Activated CD4-positive, alpha-beta T cell treated with anti-CD3 and anti-CD28 coated beads, Interleukin-2, amount 50 U/mL, for 1 hour (primary cell): ENCODE measurements around the gene SEMA4D.
"Not testable (repeated sequence)": the region's sequence is repeated elsewhere in the genome, so short reads cannot be mapped to it uniquely, and the experiment has no call there.

Experiments used
- DNase-seq: peaks from one replicate; pipeline ENCODE4 v3.0.0-alpha.2; 2020

SEMA4D gene

DNA sequence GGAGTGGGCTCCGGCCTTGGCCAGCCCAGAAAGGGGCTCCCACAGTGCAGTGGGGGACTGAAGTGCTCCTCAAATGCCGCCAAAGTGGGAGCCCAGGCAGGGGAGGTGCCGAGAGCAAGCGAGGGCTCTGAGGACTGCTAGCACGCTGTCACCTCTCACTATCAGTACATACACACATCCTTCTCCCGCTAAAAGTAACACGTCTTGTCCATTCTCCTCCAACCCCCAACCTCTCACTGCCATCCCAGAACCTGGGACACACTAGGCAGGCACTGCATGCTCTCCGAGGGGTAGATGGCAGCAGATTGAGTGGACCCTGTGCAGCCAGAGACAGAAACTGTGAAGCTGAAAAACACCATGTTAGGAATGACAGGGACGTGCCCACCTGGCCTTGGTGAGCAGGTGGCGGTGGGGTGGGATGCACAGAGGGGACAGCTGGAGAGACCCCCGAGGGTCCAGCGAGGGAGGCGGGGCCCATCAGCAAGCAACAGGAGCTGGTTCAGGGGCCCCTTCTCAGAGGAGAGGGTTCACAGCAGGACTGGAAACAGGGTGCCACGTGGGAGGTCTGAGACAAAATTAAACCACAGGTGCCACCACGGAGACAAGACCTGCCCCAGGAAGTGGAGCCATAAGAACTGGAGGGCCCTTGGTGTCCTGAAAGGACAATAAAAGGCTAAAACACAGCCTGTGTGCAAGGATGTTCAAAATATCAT lies 16.9 kb downstream of the SEMA4D start:
- no peak for DNase-seq

- DNase-seq, result not testable (repeated sequence)
Measured at GRCh38 chr9:89480372-89480771, 17.5 kb downstream of the SEMA4D start.

DNA sequence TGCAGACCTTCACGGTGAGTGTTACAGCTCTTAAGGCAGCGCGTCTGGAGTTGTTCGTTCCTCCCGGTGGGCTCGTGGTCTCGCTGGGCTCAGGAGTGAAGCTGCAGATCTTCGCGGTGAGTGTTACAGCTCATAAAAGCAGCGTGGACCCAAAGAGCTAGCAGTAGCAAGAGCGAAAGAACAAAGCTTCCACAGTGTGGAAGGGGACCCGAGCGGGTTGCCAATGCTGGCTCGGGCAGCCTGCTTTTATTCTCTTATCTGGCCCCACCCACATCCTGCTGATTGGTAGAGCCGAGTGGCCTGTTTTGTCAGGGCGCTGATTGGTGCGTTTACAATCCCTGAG lies 18.3 kb downstream of the SEMA4D start:
- not testable (repeated sequence) for DNase-seq

DNA sequence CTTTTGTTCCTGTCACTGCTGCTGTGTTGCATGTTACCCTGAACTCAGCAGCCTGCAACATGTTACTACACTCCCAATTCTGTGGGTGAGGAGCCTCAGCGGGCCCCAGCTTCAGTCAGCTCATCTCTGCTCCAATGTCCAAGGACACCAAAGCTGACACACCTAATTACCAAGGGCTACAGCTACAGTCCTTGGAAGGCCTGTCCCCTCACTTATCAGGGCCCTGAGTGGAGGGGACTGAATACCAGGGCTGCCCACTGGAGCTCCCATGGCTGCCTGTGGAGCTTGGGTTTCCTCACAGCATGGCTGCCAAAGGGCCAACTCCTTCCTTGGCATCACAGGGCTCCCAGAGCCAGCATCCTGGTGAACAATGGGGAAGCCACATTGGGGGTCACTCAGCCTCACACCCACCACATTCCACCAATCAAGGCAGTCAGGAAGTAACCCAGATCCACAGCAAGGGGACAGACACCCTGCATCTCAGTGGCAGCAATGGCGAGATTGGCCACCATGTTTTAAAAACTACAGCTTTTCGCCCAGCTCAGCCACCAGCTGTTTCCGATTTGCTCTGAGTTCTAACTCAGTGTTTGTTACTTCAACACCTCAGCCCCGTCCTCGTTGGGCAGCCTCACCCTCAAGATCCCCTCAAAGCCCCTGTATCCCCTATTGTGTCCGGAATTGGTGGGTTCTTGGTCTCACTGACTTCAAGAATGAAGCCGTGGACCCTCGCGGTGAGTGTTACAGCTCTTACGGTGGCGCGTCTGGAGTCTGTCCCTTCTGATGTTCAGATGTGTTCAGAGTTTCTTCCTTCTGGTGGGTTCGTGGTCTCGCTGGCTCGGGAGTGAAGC lies 18.9 kb downstream of the SEMA4D start:
- no peak for DNase-seq

DNA sequence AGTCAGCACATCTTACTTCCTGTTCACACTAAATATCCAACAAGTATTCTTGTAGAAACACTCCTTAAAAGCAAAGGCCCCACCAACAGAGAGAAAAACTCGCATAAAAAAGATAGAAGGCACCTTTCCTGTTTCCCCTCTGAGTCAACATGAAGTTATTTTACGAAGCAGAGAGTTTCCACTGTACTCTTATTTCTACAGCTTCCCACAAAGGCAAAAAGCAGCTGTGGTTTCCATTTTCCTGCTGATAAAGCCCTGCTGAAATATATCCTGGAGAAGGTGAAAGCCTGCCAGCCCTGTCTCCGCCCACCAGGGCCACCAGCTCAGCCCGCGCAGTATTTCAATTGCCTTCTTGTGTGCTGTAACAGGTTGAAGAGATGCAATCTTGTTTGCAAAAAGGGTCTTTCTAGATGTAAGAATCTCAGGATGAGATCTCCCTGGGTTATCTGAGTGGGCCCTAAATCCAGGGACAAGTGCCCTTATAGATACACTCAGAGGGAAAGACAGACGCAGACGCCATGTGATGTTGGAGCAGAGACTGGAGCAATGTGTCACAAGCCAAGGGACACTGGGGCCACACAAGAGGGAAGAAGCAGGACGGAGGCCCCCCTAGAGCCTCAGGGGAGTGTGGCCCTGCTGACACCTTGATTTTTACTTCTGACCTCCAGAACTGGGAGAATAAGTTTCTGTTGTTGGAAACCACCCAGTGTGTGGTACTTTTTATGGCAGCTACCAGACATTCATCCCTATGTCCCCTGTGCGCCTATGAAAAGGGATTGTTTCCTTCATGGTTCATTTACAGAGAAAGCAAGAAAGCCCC lies 19.9 kb downstream of the SEMA4D start:
- peak; percentile 63 for DNase-seq

GRCh38 chr9:89477384-89477783 lies 20.5 kb downstream of the SEMA4D start:
- no peak for DNase-seq

DNA sequence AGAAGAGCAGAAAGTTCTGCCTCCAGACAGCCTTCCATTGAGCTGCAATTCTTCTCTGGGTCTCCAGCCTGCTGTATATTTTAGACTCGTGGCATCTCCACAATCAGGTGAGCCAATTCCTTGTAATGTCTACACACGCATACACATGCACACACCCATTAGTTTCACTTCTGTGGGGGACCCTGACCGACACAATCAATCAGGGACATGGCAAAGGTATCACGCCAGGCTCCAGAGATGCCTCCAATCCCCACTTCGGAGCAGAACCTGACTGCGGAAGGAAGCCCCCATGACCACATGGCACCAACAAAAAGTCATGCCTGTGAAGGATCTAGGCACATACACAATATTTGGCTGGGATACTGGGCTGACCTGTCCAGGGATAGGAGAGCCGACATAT lies 21.4 kb downstream of the SEMA4D start:
- no peak for DNase-seq

DNA sequence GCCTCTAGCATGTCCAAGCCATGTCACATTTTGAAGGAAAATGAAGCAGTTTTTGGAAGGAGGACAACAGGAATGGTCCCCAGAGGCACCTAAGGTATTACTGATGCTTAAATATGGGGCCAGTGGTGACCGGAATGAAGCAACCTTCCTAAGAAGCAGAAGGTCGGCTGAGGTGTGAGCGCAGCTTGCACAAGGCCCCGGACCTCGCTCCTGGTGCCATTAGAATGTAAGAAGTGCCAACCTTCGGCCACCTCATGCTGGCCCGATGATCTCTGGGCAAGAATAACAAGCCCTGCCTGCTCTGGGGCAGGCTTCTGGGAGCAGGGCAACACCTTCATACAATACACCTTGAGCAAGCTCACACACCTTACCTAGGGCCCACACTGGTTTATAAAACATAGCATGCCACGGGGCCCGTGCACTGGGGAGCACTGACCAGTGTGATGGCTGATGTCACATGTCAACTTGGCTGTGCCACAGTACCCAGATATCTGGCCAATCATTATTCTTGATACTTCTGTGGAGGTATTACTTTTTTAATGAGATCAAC lies 21.9 kb downstream of the SEMA4D start:
- DNase-seq, result no peak

DNA sequence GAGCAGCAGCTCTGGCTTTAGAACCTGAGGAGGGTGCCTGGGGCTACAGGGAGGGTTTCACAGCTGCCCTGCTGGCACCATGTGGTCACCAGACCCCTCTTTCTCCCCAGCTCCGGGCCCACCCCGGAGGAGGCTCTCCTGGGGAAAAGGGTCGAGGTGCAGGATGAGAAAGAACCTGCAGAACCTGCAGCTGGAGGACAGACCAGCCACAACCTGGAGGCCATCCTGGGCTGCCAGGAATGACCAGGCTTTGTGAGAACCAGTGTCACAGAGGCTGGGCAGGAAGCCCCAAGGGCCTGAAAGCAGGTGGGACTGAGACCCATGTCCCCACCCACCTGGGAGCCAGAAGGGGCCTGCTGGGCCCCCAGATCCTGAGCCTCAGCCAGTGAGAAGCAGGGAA lies 23.0 kb downstream of the SEMA4D start:
- DNase-seq, result no peak

- DNase-seq, result no peak
Measured at GRCh38 chr9:89473762-89474469, 24.0 kb downstream of the SEMA4D start.

DNA sequence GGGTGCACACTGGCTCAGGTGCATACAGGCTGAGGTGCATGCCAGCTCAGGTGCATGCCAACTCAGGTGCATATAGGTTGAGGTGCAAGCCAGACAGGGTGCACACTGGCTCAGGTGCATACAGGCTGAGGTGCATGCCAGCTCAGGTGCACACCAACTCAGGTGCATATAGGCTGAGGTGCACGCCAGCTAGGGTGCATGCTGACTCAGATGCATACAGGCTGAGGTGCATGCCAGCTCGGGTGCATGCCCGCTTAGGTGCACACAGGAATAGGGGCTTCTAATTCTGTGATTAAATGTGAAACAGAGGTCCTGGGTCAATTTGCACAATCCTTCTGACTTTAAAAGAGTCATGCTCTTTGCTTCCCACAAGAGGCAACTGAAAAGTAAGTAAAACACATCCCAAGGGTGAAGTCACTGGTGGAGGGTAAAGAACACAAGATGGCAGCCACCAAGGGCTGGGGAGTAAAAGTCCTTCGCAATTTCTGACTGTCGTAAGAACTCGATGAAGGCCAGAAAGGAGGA lies 26.1 kb downstream of the SEMA4D start:
- DNase-seq, result not testable (repeated sequence)

GRCh38 chr9:89471390-89471789 lies 26.5 kb downstream of the SEMA4D start:
- no peak for DNase-seq

- DNase-seq, result no peak
Measured at GRCh38 chr9:89470224-89470839, 27.6 kb downstream of the SEMA4D start.

- DNase-seq, result no peak
Measured at GRCh38 chr9:89469003-89469402, 28.9 kb downstream of the SEMA4D start.

- no peak for DNase-seq
Measured at GRCh38 chr9:89468281-89468960, 29.5 kb downstream of the SEMA4D start.

GRCh38 chr9:89467278-89467625 lies 30.7 kb downstream of the SEMA4D start:
- no peak for DNase-seq

GRCh38 chr9:89466451-89467277 lies 31.2 kb downstream of the SEMA4D start:
- DNase-seq, result no peak

GRCh38 chr9:89465726-89466308 lies 32.1 kb downstream of the SEMA4D start:
- DNase-seq, result no peak

DNA sequence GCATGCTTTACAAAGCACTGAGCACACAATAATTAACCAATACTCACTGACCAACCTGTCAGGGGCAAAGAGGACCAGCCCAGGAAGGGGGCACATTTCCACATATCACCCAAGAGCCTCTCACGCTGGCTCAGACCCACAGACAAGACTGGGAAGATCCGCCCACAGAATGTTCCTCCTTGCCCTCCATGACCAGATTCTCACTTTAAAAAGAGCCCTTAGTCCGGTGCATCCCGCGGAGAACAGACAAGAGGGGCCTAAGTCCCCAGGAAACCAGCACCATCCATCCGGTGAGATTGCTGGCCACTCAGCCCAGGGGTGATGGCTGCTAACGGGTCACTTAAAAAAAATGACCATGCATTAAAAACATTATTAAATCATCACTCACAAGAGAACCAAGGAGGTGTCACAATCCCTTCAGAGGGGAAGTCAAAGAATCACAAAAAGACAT lies 32.9 kb downstream of the SEMA4D start:
- no peak for DNase-seq
